DMS153 treated with DMSO at 0.1 percent for 48 hours (cell line): Measurements from ENCODE around the gene PIK3CB.
"Not testable (repeated sequence)": the region's sequence is repeated elsewhere in the genome, so short reads cannot be mapped to it uniquely, and the experiment has no call there.

ENCODE experiments used
- DNase-seq: peaks from one replicate; lab custom pipeline; 2025; ENCODE audit not compliant: unreplicated experiment; lab: John Stamatoyannopoulos, UW

The PIK3CB gene

DNA sequence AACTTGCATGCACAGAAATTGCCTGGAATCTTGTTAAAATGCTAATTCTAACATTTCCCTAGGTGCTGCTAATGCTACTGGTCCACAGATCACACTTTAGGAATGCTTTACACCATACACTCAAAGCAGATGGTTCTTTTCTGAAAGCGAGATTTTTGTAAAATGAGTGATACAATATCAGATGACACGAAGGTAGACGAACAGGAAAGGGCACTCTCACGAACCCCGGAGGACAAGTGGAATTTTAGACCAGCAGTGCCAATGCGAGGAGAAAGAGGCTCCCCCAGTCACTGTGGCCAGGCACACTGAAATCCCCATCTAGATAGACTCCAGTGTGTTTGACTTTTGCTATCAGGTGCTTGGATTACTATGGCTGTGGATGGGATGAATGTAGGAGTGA is 205.2 kb downstream of the PIK3CB start:
- DNase-seq = no peak

GRCh38 chr3:138625707-138626365 is 208.9 kb downstream of the PIK3CB start:
- no peak for DNase-seq

DNA sequence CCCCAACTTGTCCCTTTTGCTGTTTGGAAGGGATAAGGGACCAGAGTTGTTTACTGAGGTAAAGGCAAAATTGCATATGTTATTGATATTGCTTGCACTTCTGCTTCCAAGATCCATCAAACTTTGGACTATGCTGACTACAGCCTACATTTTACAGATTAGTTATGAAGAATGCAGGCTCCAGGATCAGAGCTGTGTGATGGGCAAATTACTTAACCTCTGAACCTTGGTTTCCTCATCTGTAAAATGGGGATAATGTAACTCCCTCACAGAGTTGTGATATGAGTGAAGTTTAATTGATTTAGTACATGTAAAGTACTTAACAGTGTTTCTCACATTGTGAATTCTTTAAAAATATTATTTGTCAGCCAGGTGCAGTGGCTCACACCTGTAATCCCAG is 210.2 kb downstream of the PIK3CB start:
- DNase-seq = no peak

GRCh38 chr3:138620431-138620830 is 214.3 kb downstream of the PIK3CB start:
- no peak for DNase-seq

- no peak for DNase-seq
Measured at GRCh38 chr3:138615462-138615861, 219.3 kb downstream of the PIK3CB start.

DNA sequence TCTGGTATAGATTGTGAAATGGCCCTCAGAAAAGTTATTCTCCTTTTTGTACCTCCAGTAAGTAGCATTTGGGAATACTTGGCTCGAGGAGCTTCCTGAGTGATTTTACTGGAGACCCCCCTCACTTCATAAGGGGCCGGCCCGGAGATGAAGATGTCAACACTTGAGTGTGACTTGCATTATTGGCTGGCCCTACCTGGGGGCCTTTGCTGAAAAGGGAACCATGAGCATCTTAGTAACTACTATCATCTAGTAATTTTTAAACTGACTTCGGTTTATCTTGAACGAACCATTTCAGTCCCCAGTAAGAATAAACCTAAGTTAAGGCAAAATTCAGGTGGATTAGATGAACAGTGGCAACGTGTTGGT is 224.8 kb downstream of the PIK3CB start:
- DNase-seq = no peak

GRCh38 chr3:138608322-138609135 is 226.2 kb downstream of the PIK3CB start, which contains the start of gene FAIM:
Gene FAIM (plus strand): TSS chr3:138608771. CDS start chr3:138619727, 10,956 bp downstream.
- DNase-seq = peak; percentile 44

DNA sequence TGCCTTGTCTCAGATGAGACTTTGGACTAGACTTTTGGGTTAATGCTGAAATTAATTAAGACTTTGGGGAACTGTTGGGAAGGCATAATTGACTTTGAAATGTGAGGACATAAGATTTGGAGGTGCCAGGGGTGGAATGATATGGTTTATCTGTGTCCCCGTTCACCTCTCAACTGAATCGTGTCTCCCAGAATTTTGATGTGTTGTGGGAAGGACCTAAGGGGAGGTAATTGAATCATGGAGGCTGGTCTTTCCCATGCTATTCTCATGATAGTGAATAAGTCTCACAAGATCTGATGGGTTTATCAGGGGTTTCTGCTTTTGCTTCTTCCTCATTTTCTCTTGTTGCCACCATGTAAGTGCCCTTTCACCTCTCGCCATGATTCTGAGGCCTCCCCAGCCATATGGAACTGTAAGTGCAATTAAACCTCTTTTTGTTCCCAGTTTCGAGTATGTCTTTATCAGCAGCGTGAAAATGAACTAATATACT is 230.6 kb downstream of the PIK3CB start:
- DNase-seq = not testable (repeated sequence)
